HG03432 (cell line): Measurements from ENCODE around the gene NDUFS6.
A peak's percentile ranks its signal among the peaks of the same experiment; 100 is the strongest.

Experiments used
- ATAC-seq: cut with Tn5 transposase; IDR thresholded peaks from one replicate; pipeline ENCODE4 v1.9.1; 2021; ENCODE audit warnings: mild to moderate bottlenecking, moderate library complexity; ENCODE audit not compliant: unreplicated experiment

NDUFS6 gene

DNA sequence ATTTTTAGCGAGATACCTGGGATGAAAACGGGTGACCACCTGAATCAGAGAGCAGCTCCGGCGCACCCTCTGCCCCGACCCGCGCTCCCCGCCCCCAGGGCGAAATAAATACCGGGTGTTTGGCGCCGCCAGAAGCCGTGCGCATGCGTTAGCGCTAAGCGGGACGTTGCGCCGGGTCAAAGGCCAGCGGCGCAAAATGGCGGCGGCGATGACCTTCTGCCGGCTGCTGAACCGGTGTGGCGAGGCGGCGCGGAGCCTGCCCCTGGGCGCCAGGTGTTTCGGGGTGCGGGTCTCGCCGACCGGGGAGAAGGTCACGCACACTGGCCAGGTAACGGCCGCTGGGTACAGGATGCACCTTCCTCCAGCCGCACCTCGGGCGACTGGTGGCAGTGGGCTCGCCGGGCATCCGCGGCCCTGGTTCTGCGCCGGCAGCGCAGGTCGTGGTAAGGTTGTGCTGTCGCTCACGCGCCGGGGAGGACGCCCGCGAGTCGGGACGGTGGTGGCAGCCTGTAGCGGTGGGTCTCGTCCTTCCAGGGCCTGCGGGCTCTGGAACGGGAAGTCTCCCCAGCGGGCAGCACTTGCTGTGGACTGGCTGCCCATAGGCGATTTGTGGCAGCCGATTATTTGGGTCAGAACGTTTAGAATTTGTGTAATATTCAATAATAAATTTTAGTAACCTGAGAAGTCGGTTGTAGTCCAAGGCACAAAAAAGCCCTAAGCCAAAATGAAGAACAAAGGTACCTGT lies at the start of gene NDUFS6:
TSS of gene NDUFS6 (plus strand) at position 186 of the 745 bp plus-strand sequence. CDS start at position 197, 11 bp downstream.
- ATAC-seq, result peak; percentile 67

GRCh38 chr5:1751864-1752822 lies 49.1 kb upstream of the NDUFS6 start:
- ATAC-seq, result no peak

GRCh38 chr5:1752881-1753280 lies 48.3 kb upstream of the NDUFS6 start:
- no peak for ATAC-seq

- no peak for ATAC-seq
These were observed 47.7 kb upstream of the NDUFS6 start for GRCh38 chr5:1753490-1753889.

GRCh38 chr5:1754531-1755220 lies 46.5 kb upstream of the NDUFS6 start:
- ATAC-seq, result no peak

- no peak for ATAC-seq
These were observed 45.8 kb upstream of the NDUFS6 start for GRCh38 chr5:1755321-1755949.

- no peak for ATAC-seq
These were observed 44.7 kb upstream of the NDUFS6 start for GRCh38 chr5:1756481-1756880.

GRCh38 chr5:1757511-1757910 lies 43.7 kb upstream of the NDUFS6 start:
- no peak for ATAC-seq

- ATAC-seq, result no peak
These were observed 42.6 kb upstream of the NDUFS6 start for GRCh38 chr5:1758574-1758973.

- ATAC-seq, result no peak
These were observed 41.7 kb upstream of the NDUFS6 start for GRCh38 chr5:1759378-1759970.

DNA sequence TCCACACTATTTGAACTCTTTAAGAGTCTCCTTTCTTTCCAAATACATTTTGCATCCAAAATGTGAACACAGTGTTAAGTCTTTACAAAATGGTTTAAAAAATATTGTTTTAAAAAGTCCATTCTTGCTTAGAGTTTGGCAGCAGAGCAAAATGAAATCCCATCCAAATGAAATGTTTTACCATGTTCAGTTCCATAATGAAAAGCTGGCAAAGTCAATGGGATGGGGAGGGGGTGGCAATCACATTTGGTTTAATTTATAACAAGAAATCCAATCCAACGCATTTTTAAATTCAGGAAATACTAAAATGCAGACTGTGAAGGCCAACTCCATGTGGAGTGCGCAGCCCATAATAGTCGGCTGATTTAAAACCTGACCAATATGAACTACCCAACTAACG lies 41.0 kb upstream of the NDUFS6 start:
- no peak for ATAC-seq

GRCh38 chr5:1760656-1761452 lies 40.4 kb upstream of the NDUFS6 start:
- no peak for ATAC-seq

DNA sequence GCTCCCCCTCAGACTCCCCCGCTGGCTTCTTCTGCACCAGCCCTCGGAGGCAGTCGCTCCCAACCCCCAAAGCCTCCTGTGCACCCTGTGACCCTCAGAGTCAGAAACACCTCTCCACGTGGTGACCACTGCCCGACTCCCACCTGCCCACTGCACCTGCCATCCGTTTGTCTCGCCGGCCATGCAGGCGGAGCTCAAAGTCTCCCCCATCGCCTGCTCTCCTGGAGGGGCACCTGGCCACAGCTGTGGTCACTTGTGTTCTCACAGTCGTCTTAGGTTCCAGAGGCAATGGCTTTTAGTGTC lies 39.8 kb upstream of the NDUFS6 start:
- no peak for ATAC-seq

DNA sequence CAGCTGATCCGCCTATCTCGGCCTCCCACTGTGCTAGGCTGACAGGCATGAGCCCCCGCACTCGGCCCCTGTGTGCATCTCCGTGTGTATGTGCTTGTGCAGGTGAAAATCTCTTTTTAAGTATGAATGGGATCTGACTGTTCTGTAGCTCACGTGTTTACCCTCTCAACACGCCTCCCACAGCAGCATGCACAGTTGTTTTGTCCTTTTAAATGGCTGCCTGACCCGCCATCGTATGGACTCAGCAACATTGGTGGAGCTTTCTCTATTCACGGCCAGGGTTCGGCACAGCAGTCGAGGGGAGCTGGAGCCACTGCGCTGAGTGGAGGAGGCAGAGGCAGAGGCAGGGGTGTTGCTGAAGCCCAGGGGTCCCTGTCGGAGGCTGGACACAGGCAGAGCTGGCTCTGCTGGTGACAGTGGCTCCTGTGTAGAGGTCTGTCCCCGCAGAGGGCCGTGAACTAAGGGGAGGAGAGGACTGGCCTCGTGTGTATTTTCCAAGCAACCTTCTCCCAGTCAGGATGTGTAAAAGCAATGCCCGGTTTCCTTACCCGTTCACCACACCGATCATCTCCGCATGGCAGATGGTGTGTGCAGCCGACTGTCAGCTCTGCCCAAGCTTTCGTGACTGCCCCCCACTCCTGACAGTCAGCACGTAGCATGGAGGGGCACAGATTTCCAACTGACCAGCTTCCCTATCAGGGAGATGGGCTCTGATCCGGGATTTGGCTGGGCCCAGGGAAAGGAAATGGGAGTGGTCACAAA lies 38.9 kb upstream of the NDUFS6 start:
- no peak for ATAC-seq

- ATAC-seq, result no peak
These were observed 38.2 kb upstream of the NDUFS6 start for GRCh38 chr5:1762883-1763547.

DNA sequence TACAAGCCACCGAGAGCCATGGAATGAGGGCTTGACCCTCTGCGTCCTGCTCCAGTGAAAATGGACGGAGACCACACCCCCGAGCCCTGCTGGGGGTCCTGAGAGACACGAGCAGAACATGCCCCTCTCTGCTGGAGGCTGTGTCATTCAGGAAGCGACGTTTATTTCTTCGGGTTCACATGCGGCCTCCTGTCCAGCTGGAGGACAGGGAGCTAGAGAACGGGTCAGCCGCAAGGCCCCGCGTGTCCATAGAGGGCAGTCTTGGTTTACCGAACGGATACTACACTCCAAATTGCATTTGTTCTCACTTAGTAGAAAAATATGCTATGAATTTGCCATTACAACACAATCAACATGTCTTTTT lies 37.7 kb upstream of the NDUFS6 start:
- no peak for ATAC-seq

DNA sequence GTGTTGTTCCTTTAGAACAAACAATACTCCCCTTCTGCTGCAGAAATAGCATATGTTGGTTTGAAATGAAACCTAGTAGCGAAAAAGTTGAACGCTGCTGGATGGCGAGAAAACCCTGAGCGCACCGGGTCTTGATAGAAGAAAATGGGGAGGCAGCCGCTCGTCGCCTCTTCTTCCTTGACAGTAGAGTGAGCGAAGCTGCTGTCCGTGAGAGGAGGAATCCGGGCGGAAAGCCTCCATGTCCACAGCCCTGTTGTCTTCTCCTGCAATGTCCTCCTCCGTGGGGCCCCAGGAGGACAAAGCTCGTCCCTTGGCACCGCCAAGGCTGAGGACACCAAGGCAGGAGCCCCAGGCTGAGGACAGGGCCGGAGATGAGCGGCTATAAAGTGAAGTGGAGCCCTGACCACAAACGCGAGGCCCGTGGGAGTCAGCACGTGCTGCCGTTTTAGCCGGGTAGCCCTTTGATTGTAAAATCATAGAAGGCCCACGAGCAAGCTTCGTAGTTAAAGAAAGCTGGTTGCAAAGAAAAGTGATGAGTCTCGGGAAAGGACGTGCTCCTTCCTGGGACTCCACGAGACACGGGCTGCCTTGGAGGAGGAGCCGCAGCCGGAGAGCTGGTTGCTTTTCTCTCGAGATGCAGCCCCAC lies 37.1 kb upstream of the NDUFS6 start:
- ATAC-seq, result no peak

DNA sequence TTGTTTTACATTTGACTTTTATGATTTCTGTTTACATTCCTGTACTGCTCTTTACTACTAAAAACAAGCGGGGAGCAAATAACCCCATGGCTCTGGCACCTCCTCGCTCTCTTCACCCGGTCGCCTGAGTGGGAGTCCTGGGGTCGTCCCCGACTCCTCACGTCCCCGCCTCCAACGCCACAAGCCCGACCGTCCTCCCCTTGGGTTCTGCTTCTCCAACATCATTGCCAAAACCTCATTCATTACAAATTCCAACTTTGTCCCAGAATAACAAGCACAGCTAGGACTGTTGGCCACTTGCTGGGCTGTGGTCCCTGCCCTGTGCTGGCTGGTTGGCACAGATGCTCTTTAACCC lies 36.6 kb upstream of the NDUFS6 start:
- no peak for ATAC-seq
